ENCODE measurements around the gene MAN1C1. TPM values are rescaled to one million over a fixed set of nuclear protein-coding genes. Genes with fewer than 3 reads are reported as not detected.

The MAN1C1 gene
- total and polyA plus RNA-seq, 2 donors (not counting 3 experiments of a cell fraction or from before 2014, with no cell fraction given), result 1.5 to 4.0 TPM

DNA sequence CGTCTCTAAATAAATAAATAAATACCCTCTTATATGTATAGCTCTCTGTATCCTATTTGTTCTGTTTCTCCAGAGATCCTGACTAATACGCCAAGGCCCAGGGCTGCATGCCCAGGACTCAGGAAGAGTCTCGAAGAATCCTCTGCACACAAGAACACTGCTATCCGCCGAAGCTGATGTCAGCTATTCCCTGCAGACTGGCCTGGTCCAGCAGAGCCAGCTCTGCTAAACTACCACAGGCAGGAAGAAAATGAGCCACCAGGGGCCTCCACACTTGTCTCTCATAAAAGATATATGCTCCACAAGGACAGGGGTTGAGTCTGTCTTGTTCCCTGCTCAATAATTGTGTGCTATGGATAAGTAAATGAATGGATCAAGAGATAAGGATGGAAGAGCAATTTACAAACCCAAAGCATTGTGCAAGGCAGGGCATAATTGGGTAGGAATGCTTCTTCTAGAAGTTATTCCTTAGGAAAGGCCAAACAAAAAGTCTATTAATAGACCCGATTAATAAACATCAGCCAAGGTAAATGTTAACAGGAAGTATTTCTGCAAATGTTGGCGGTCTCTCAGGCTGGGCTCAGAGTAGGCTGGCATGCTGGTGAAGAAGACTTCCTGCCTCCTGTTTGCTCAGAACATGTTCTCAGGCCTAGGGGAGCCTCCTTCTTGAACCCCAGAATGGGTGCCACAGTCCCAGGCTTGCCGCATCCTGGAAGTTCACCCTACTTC, 26.3 kb upstream of the MAN1C1 start:
- Histone ChIP-seq H3K79me2 (ENCODE audit: control insufficient read depth, insufficient read depth, low read length) (no peaks in the 10 kb centered on the region), H2AFZ (ENCODE audit: low read depth, low read length) (no peak overlapping the region), H3K4me2 (ENCODE audit: insufficient read depth, low read length) (no peak overlapping the region), H4K20me1 (replicated peaks; ENCODE audit: control insufficient read depth, extremely low read depth, insufficient read depth, low read length) (no peaks in the 10 kb centered on the region), H3K4me1 (ENCODE audit: control insufficient read depth, extremely low read depth, insufficient read depth, low read length) (no peaks in the 10 kb centered on the region), H3K9ac (replicated peaks; ENCODE audit: extremely low read depth, insufficient read depth, low read length) (no peak overlapping the region), H3K9me3 (replicated peaks; ENCODE audit: control insufficient read depth, insufficient read depth, low read length) (no peaks in the 10 kb centered on the region), H3K27me3 (ENCODE audit: control insufficient read depth in 2 of 2, insufficient read depth in 2 of 2, low read length in 2 of 2) (peaks cover 0 to 2% of the 10 kb centered on the region in 2 experiments), H3K36me3 (ENCODE audit: control insufficient read depth in 2 of 2, extremely low read depth in 1 of 2, insufficient read depth in 2 of 2, low read length in 2 of 2) (no peaks in the 10 kb centered on the region), H3K27ac (ENCODE audit: insufficient read depth, low read depth, low read length) (no peak overlapping the region), H3K9me1 (replicated peaks; ENCODE audit: control insufficient read depth, extremely low read depth, insufficient read depth, low read length) (no peaks in the 10 kb centered on the region), H3K4me3 (replicated peaks in 1 of 3; ENCODE audit: insufficient read depth in 1 of 3, low read depth in 1 of 3, low read length in 3 of 3) (no peak overlapping the region)
- dilution Hi-C loops (cut with MboI; ENCODE audit: extremely low pct_ligation_motif_present, low sequenced_read_pairs), result no loop called here
- no peak for TF ChIP-seq GATA2 (IDR thresholded peaks at IDR 0.05; ENCODE audit: insufficient read depth, insufficient read length, low read depth, low read length)
- TF ChIP-seq, protein P1, sequence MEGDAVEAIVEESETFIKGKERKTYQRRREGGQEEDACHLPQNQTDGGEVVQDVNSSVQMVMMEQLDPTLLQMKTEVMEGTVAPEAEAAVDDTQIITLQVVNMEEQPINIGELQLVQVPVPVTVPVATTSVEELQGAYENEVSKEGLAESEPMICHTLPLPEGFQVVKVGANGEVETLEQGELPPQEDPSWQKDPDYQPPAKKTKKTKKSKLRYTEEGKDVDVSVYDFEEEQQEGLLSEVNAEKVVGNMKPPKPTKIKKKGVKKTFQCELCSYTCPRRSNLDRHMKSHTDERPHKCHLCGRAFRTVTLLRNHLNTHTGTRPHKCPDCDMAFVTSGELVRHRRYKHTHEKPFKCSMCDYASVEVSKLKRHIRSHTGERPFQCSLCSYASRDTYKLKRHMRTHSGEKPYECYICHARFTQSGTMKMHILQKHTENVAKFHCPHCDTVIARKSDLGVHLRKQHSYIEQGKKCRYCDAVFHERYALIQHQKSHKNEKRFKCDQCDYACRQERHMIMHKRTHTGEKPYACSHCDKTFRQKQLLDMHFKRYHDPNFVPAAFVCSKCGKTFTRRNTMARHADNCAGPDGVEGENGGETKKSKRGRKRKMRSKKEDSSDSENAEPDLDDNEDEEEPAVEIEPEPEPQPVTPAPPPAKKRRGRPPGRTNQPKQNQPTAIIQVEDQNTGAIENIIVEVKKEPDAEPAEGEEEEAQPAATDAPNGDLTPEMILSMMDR (IDR thresholded peaks at IDR 0.05; ENCODE audit: extremely low read depth in 1 of 2, insufficient read depth in 1 of 2, low read depth in 1 of 2, low read length in 2 of 2), result peak in 1 of 2 donors; percentile 8
- TF ChIP-seq, protein P2, sequence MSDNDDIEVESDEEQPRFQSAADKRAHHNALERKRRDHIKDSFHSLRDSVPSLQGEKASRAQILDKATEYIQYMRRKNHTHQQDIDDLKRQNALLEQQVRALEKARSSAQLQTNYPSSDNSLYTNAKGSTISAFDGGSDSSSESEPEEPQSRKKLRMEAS (IDR thresholded peaks at IDR 0.05; ENCODE audit: insufficient read depth, insufficient read length), result no peak
- POLR2A ChIA-PET, result no interaction called here
- FAIRE-seq (no peak), DNase-seq (ENCODE audit: low read depth, low spot score) (peak; percentile 34)
- CTCF ChIA-PET, result interaction anchor here (1.8 kb wide), 1 partner anchor 11 kb away, joined by 8 read pairs; no protein-coding TSS in a partner anchor
- BruUV-seq (replicated peaks), result no TSS peak
- intact Hi-C loops (cut with micrococcal nuclease), result no loop called here

DNA sequence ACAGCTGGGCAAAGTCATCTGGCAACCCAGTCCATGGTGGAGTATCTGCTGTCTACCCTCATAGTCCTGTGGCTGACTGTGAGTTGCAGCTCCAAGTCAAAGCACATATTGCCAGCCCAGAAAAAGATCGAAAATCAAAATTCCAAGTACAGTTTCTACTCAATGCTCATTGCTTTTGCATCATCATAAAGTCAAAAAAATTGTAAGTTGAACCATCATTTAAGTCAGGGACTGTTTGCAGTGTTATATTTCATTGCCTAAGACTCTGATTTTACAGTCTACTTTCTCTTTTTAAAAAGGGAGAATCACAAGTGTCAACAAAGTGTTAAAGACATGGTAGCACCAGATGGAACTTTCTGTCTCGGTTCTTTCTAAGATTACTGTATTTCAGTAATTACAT, 22.7 kb upstream of the MAN1C1 start:
- H3K27me3 ChIP-seq (ENCODE audit: control insufficient read depth in 2 of 2, insufficient read depth in 2 of 2, low read length in 2 of 2), result peaks cover 0 to 4% of the 10 kb centered on the region in 2 experiments
- no peak overlapping the region for H2AFZ ChIP-seq (ENCODE audit: low read depth, low read length)
- no peaks in the 10 kb centered on the region for H3K9me3 ChIP-seq (replicated peaks; ENCODE audit: control insufficient read depth, insufficient read depth, low read length)
- CTCF ChIA-PET, result interaction anchor here (1.4 kb wide), 1 partner anchor 13 kb away, joined by 3 read pairs; no protein-coding TSS in a partner anchor
- H3K4me2 ChIP-seq (ENCODE audit: insufficient read depth, low read length), result no peak overlapping the region
- H3K9ac ChIP-seq (replicated peaks; ENCODE audit: extremely low read depth, insufficient read depth, low read length), result no peak overlapping the region
- POLR2A ChIA-PET, result no interaction called here
- TF ChIP-seq POLR2AphosphoS5 (IDR thresholded peaks at IDR 0.05; ENCODE audit: insufficient read depth, low read depth, low read length), result no peak
- TF ChIP-seq, protein P2 (IDR thresholded peaks at IDR 0.05; ENCODE audit: insufficient read depth, insufficient read length), result no peak
- no peak for TF ChIP-seq EZH2 (IDR thresholded peaks at IDR 0.05; ENCODE audit: borderline replicate concordance, low read depth, low read length, severe bottlenecking)
- TF ChIP-seq, protein P1 (IDR thresholded peaks at IDR 0.05; ENCODE audit: extremely low read depth in 1 of 2, insufficient read depth in 1 of 2, low read depth in 1 of 2, low read length in 2 of 2), result no peak
- no peak for TF ChIP-seq POLR2A (IDR thresholded peaks at IDR 0.05; ENCODE audit: low read depth, low read length)
- no peak for TF ChIP-seq MYC (IDR thresholded peaks at IDR 0.05; ENCODE audit: low read depth, low read length)
- no peak for TF ChIP-seq GATA2 (IDR thresholded peaks at IDR 0.05; ENCODE audit: insufficient read depth, insufficient read length, low read depth, low read length)
- no peak for TF ChIP-seq FOS (IDR thresholded peaks at IDR 0.05; ENCODE audit: borderline replicate concordance, insufficient read depth, low read length)
- no peak for TF ChIP-seq JUN (IDR thresholded peaks at IDR 0.05; ENCODE audit: borderline replicate concordance, insufficient read depth, insufficient read length, low read depth)
- BruUV-seq (replicated peaks), result no TSS peak
- no peaks in the 10 kb centered on the region for H3K79me2 ChIP-seq (ENCODE audit: control insufficient read depth, insufficient read depth, low read length)
- H4K20me1 ChIP-seq (replicated peaks; ENCODE audit: control insufficient read depth, extremely low read depth, insufficient read depth, low read length), result no peaks in the 10 kb centered on the region
- H3K4me1 ChIP-seq (ENCODE audit: control insufficient read depth, extremely low read depth, insufficient read depth, low read length), result no peaks in the 10 kb centered on the region
- no peak overlapping the region for H3K4me3 ChIP-seq (replicated peaks in 1 of 3; ENCODE audit: insufficient read depth in 1 of 3, low read depth in 1 of 3, low read length in 3 of 3)
- intact Hi-C loops (cut with micrococcal nuclease), result no loop called here
- DNase-seq (ENCODE audit: low read depth, low spot score) (no peak), FAIRE-seq (no peak)
- H3K36me3 ChIP-seq (ENCODE audit: control insufficient read depth in 2 of 2, extremely low read depth in 1 of 2, insufficient read depth in 2 of 2, low read length in 2 of 2), result no peaks in the 10 kb centered on the region
- no peaks in the 10 kb centered on the region for H3K9me1 ChIP-seq (replicated peaks; ENCODE audit: control insufficient read depth, extremely low read depth, insufficient read depth, low read length)
- H3K27ac ChIP-seq (ENCODE audit: insufficient read depth, low read depth, low read length), result no peak overlapping the region
- dilution Hi-C loops (cut with MboI; ENCODE audit: extremely low pct_ligation_motif_present, low sequenced_read_pairs), result no loop called here

Measured in endothelial cell of umbilical vein (primary cell).